HUES48 (cell line): Measurements from ENCODE around the gene VRK1.
A peak's percentile ranks its signal among the peaks of the same experiment; 100 is the strongest.

Source experiments
- H3K27ac ChIP-seq: one replicate; pipeline ENCODE4 v1.7.0; 2013; ENCODE audit warnings: low read depth, low read length, inconsistent platforms
- H3K27me3 ChIP-seq: 2 replicates; pipeline ENCODE4 v1.6.1; 2013; ENCODE audit warnings: mild to moderate bottlenecking, low read length; ENCODE audit not compliant: control insufficient read depth, insufficient read depth
- H3K36me3 ChIP-seq: 2 replicates; pipeline ENCODE4 v1.6.1; 2013; ENCODE audit warnings: low read length; ENCODE audit not compliant: control insufficient read depth, insufficient read depth
- H3K4me1 ChIP-seq: 2 replicates; pipeline ENCODE4 v1.6.1; 2013; ENCODE audit warnings: mild to moderate bottlenecking, low read length; ENCODE audit not compliant: control insufficient read depth, insufficient read depth
- H3K4me3 ChIP-seq: 2 replicates; pipeline ENCODE4 v1.5.1; 2013; ENCODE audit warnings: mild to moderate bottlenecking, low read depth, low read length
- H3K9ac ChIP-seq: 2 replicates; pipeline ENCODE4 v1.6.1; 2013; ENCODE audit warnings: mild to moderate bottlenecking, low read depth, low read length, moderate library complexity
- H3K9me3 ChIP-seq: 2 replicates; pipeline ENCODE4 v1.6.1; 2013; ENCODE audit warnings: low read length; ENCODE audit not compliant: control insufficient read depth, insufficient read depth

VRK1 gene

GRCh38 chr14:96848011-96848410, 50.8 kb downstream of the VRK1 start:
- H3K9me3 ChIP-seq: no peaks in the 10 kb centered on the region
- H3K4me1 ChIP-seq: no peaks in the 10 kb centered on the region
- no peak overlapping the region for H3K9ac ChIP-seq
- H3K27ac ChIP-seq: no peak overlapping the region
- H3K36me3 ChIP-seq: peaks cover 43% of the 10 kb centered on the region
- H3K27me3 ChIP-seq: no peaks in the 10 kb centered on the region
- H3K4me3 ChIP-seq: no peak overlapping the region

- Histone ChIP-seq H3K27ac (no peak overlapping the region), H3K36me3 (peaks cover 60% of the 10 kb centered on the region), H3K4me3 (no peak overlapping the region)
Observed at GRCh38 chr14:96849733-96850132, 52.6 kb downstream of the VRK1 start.

DNA sequence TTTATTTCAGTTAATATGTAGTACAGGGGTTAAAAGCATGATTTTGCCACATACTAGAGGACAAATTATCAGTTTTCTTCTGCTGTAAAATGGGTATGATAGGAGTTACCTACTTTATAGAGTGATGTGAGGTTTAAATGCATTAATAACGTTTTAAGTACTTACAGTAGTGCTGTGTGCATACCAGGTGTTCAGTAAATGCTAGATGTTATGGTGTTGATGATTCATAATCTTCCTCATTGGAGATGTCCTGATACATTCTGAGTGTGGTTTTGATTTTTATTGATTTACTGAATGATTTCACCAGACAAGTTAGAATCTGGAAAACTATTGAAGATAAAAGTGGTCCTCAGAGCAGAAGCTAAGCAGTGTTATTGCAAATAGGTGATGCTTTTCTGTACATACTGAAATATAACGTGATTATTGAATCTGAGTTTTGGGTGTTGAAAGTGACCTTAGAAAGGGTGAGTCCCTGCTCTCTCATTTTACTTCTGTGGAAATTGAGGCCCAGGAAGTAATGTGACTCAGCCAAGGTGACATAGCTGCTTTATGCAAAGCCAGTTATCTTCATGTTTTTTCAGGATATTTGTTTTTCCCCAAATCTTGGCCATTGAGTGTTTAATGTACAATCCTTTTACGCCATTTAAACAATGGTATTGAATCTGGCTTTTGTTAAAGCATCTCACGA, 54.7 kb downstream of the VRK1 start:
- Histone ChIP-seq H3K36me3 (peaks cover 69% of the 10 kb centered on the region), H3K27ac (no peak overlapping the region), H3K9me3 (no peaks in the 10 kb centered on the region)

More at GRCh38 chr14:96849733-96850132, 52.6 kb downstream of the VRK1 start:
- Histone ChIP-seq H3K4me1 (no peaks in the 10 kb centered on the region), H3K9me3 (no peaks in the 10 kb centered on the region), H3K9ac (no peak overlapping the region), H3K27me3 (no peaks in the 10 kb centered on the region)

GRCh38 chr14:96852823-96853422, 55.7 kb downstream of the VRK1 start:
- Histone ChIP-seq H3K27me3 (no peaks in the 10 kb centered on the region), H3K4me3 (no peak overlapping the region), H3K36me3 (peaks cover 68% of the 10 kb centered on the region), H3K4me1 (no peaks in the 10 kb centered on the region), H3K9me3 (no peaks in the 10 kb centered on the region), H3K9ac (no peak overlapping the region), H3K27ac (no peak overlapping the region)

More for the DNA sequence above, 54.7 kb downstream of the VRK1 start:
- H3K4me1 ChIP-seq: no peaks in the 10 kb centered on the region
- no peaks in the 10 kb centered on the region for H3K27me3 ChIP-seq
- H3K4me3 ChIP-seq: no peak overlapping the region
- H3K9ac ChIP-seq: no peak overlapping the region

DNA sequence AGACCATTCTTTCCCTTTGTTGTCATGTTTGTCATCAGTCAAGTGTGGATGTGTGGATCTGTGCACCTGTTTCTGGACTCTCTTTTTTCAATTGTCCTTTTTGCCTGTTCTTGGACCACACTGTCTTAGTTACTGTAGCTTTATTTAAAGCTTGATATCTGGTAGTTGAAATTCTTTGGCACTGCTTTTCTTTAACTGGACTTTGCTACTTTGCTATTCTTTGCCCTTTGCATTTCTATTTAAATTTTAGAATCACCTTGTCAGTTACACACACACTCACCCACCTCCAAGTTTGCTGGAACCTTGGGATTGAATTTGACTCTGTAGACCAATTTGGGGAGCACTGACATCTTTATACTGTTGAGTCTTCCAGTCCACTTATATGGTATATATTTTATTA, 61.5 kb downstream of the VRK1 start:
- peaks cover 24% of the 10 kb centered on the region for H3K4me1 ChIP-seq
- no peaks in the 10 kb centered on the region for H3K27me3 ChIP-seq
- H3K9me3 ChIP-seq: no peaks in the 10 kb centered on the region
- peaks cover 62% of the 10 kb centered on the region for H3K36me3 ChIP-seq
- H3K4me3 ChIP-seq: no peak overlapping the region
- no peak overlapping the region for H3K27ac ChIP-seq
- H3K9ac ChIP-seq: no peak overlapping the region

DNA sequence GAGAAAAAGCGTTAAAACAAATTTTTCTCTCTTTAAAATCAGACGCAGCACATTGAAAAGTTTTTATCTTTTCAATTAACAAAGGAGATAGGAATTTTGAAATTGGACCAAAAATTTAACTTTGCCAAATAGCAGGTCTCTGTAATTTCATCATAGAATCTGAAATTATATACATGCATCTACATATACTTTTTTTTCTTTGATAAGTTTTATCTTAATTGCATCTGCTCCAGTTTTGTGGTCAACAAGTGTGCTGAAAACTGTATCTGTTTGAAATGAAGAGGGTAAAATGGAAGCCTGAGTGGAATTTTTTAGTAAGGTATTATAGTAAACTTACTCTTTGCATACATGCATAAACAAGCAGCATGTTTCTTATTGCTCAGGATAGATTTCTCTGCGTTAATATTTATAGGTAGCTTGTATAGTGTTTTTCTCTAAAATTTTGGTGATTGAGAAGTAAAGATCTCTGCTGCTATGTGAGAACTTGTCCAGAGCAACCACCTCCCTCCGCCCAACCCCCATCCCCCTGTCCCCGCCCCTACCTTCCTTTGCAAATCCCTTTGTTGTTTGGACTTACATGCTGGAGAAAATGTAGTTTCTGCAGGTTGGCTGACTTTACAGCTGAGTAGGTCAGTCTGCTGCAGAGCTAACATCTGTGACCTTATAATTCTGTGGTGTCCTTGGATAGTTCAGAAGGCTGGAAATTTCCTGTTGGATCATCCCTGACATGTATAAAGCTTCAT, 64.6 kb downstream of the VRK1 start:
- peak overlapping the region; percentile 52 for H3K4me3 ChIP-seq
- peaks cover 31% of the 10 kb centered on the region for H3K4me1 ChIP-seq
- peak overlapping the region; percentile 74 for H3K9ac ChIP-seq
- H3K36me3 ChIP-seq: peaks cover 42% of the 10 kb centered on the region
- H3K27ac ChIP-seq: peak overlapping the region; percentile 90
- H3K9me3 ChIP-seq: no peaks in the 10 kb centered on the region
- no peaks in the 10 kb centered on the region for H3K27me3 ChIP-seq

DNA sequence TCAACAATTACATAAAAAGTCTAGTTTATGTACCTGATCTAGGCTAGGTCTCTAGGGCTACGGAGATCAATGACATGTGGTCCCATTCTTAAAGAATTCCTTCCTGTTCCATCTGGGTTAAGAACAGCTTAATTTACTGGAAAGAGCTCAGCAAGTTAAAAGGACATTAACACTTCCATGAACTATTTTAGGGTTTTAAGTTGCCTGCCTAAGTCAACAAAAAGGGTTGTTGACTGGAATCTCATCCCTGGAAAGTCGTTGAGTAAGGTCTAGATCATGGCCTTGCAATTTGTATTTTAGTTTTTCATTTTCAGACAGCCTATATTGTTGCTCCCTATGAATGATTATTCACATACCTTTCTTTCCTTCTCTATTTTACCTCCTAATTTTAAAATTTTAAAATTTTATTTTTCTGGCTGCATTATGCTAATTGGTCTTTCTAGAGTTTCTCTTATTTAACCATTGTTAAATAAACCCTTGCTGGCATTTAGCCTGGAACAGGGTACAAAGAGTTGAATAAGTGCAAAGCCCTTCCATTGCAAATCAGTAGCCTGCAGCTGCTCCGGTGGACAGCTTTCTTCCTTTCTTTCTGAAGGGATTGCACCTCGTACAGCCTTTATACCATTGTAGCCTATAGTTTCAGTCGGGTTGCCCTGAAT, 66.3 kb downstream of the VRK1 start:
- H3K4me3 ChIP-seq: no peak overlapping the region
- no peaks in the 10 kb centered on the region for H3K9me3 ChIP-seq
- no peak overlapping the region for H3K9ac ChIP-seq
- no peaks in the 10 kb centered on the region for H3K27me3 ChIP-seq
- peaks cover 44% of the 10 kb centered on the region for H3K4me1 ChIP-seq
- H3K27ac ChIP-seq: peak overlapping the region; percentile 90
- peaks cover 26% of the 10 kb centered on the region for H3K36me3 ChIP-seq

- Histone ChIP-seq H3K27ac (peak overlapping the region; percentile 90), H3K9ac (no peak overlapping the region), H3K4me3 (no peak overlapping the region), H3K4me1 (peaks cover 44% of the 10 kb centered on the region), H3K36me3 (peaks cover 21% of the 10 kb centered on the region; the same call in 1 of the 2 replicates), H3K9me3 (no peaks in the 10 kb centered on the region), H3K27me3 (no peaks in the 10 kb centered on the region)
Observed at GRCh38 chr14:96863986-96864330, 66.8 kb downstream of the VRK1 start.

GRCh38 chr14:96867634-96868033, 70.5 kb downstream of the VRK1 start:
- Histone ChIP-seq H3K4me3 (no peak overlapping the region), H3K27me3 (no peaks in the 10 kb centered on the region), H3K9me3 (no peaks in the 10 kb centered on the region), H3K27ac (no peak overlapping the region), H3K36me3 (peaks cover 11% of the 10 kb centered on the region; the same call in 1 of the 2 replicates), H3K4me1 (peaks cover 30% of the 10 kb centered on the region), H3K9ac (no peak overlapping the region)

GRCh38 chr14:96874127-96874526, 76.9 kb downstream of the VRK1 start:
- no peaks in the 10 kb centered on the region for H3K9me3 ChIP-seq
- peaks cover 25% of the 10 kb centered on the region for H3K36me3 ChIP-seq
- H3K9ac ChIP-seq: no peak overlapping the region
- H3K27me3 ChIP-seq: no peaks in the 10 kb centered on the region
- H3K4me1 ChIP-seq: no peaks in the 10 kb centered on the region
- H3K27ac ChIP-seq: no peak overlapping the region
- no peak overlapping the region for H3K4me3 ChIP-seq
